OCI-LY1 (cell line): Measurements from ENCODE around the gene TENT5D.
"Not testable (repeated sequence)": the region's sequence is repeated elsewhere in the genome, so short reads cannot be mapped to it uniquely, and the experiment has no call there.

Experiments
- H2AFZ ChIP-seq: fragments of 200-600 bp; sonication (generic), shearing (Covaris generic); 2 replicates; pipeline ENCODE4 v1.6.0; 2014; ENCODE audit warnings: antibody characterized with exemption, mild to moderate bottlenecking, low read length
- H3F3A ChIP-seq: fragments of 200-600 bp; sonication (generic), shearing (Covaris generic); 2 replicates; pipeline ENCODE4 v1.6.0; 2014; ENCODE audit warnings: mild to moderate bottlenecking, antibody characterized with exemption, low read length, moderate library complexity; ENCODE audit not compliant: insufficient read depth
- H3K27ac ChIP-seq: fragments of 200-600 bp; sonication (generic); 2 replicates; pipeline ENCODE4 v1.5.1; 2014; ENCODE audit warnings: low read length, mixed run types, mild to moderate bottlenecking, low read depth; ENCODE audit not compliant: poor library complexity, severe bottlenecking
- H3K27me3 ChIP-seq: fragments of 200-600 bp; sonication (generic); 2 replicates; pipeline ENCODE4 v1.6.0; 2014; ENCODE audit warnings: antibody characterized with exemption, mild to moderate bottlenecking, low read length, moderate library complexity; ENCODE audit not compliant: insufficient read depth
- H3K36me3 ChIP-seq: fragments of 200-600 bp; sonication (generic); 2 replicates; pipeline ENCODE4 v1.6.1; 2014; ENCODE audit warnings: mild to moderate bottlenecking, antibody characterized with exemption, low read length, moderate library complexity, mixed read lengths; ENCODE audit not compliant: insufficient read depth
- H3K4me1 ChIP-seq: fragments of 200-600 bp; sonication (generic); 2 replicates; pipeline ENCODE4 v1.5.1; 2014; ENCODE audit warnings: mild to moderate bottlenecking, low read length, moderate library complexity; ENCODE audit not compliant: insufficient read depth, severe bottlenecking
- H3K4me2 ChIP-seq: fragments of 200-600 bp; sonication (generic), shearing (Covaris generic); 2 replicates; pipeline ENCODE4 v1.6.1; 2014; ENCODE audit warnings: low read length
- H3K4me3 ChIP-seq: fragments of 200-600 bp; sonication (generic); 2 replicates; pipeline ENCODE4 v1.5.1; 2014; ENCODE audit warnings: low read length, low read depth, mild to moderate bottlenecking, mixed read lengths; ENCODE audit not compliant: poor library complexity, severe bottlenecking
- H3K79me2 ChIP-seq: fragments of 200-600 bp; shearing (Covaris generic); 2 replicates; pipeline ENCODE4 v1.6.1; 2016; ENCODE audit warnings: mixed run types, low read length, mixed read lengths; ENCODE audit not compliant: insufficient read depth
- H3K9ac ChIP-seq: fragments of 200-600 bp; sonication (generic), shearing (Covaris generic); 2 replicates; pipeline ENCODE4 v1.6.1; 2014; ENCODE audit warnings: mild to moderate bottlenecking, low read length, mixed read lengths
- H3K9me2 ChIP-seq: fragments of 200-600 bp; sonication (generic), shearing (Covaris generic); 2 replicates; pipeline ENCODE4 v1.6.1; 2014; ENCODE audit warnings: low read depth, mild to moderate bottlenecking, low read length, mixed read lengths
- H3K9me3 ChIP-seq: fragments of 200-600 bp; shearing (Covaris generic); 2 replicates; pipeline ENCODE4 v1.6.1; 2014; ENCODE audit warnings: low read length, mixed read lengths
- H4K20me1 ChIP-seq: fragments of 200-600 bp; sonication (generic), shearing (Covaris generic); 2 replicates; pipeline ENCODE4 v1.6.0; 2016; ENCODE audit warnings: mild to moderate bottlenecking, low read length; ENCODE audit not compliant: insufficient read depth
- CTCF ChIP-seq: fragments of 200-600 bp; sonication (generic), shearing (Covaris generic); IDR thresholded peaks from 2 replicates; pipeline ENCODE4 v1.5.1; 2017; ENCODE audit warnings: mild to moderate bottlenecking, antibody characterized with exemption, low read length, moderate library complexity, mixed read lengths
- EZH2 ChIP-seq: fragments of 200-600 bp; sonication (generic), shearing (Covaris generic); IDR thresholded peaks from 2 replicates; pipeline ENCODE4 v1.8.0; 2017; ENCODE audit warnings: borderline replicate concordance, mixed run types, mild to moderate bottlenecking, antibody characterized with exemption, low read length, moderate library complexity, mixed read lengths

The TENT5D gene

GRCh38 chrX:80431505-80431832 is 11.2 kb downstream of the TENT5D start:
- H3F3A ChIP-seq, result no peaks in the 10 kb centered on the region
- H3K9me3 ChIP-seq, result no peaks in the 10 kb centered on the region
- H3K9ac ChIP-seq, result no peak overlapping the region
- H3K4me1 ChIP-seq, result peaks cover 9% of the 10 kb centered on the region
- no peaks in the 10 kb centered on the region for H3K27me3 ChIP-seq
- no peak overlapping the region for H3K4me2 ChIP-seq
- TF ChIP-seq EZH2 (no peak), CTCF (no peak)
- no peak overlapping the region for H2AFZ ChIP-seq
- H4K20me1 ChIP-seq, result no peaks in the 10 kb centered on the region
- no peak overlapping the region for H3K27ac ChIP-seq
- H3K4me3 ChIP-seq, result no peak overlapping the region
- H3K36me3 ChIP-seq, result no peaks in the 10 kb centered on the region
- H3K79me2 ChIP-seq, result no peaks in the 10 kb centered on the region
- no peaks in the 10 kb centered on the region for H3K9me2 ChIP-seq

GRCh38 chrX:80432441-80432840 is 12.2 kb downstream of the TENT5D start:
- no peak overlapping the region for H3K4me3 ChIP-seq
- no peak overlapping the region for H3K4me2 ChIP-seq
- no peak overlapping the region for H3K9ac ChIP-seq
- no peak for TF ChIP-seq CTCF
- no peak for TF ChIP-seq EZH2
- no peaks in the 10 kb centered on the region for H3K36me3 ChIP-seq
- no peaks in the 10 kb centered on the region for H4K20me1 ChIP-seq
- no peaks in the 10 kb centered on the region for H3K79me2 ChIP-seq
- no peaks in the 10 kb centered on the region for H3K9me3 ChIP-seq
- H3K4me1 ChIP-seq, result peaks cover 9% of the 10 kb centered on the region
- H3K27ac ChIP-seq, result no peak overlapping the region
- no peaks in the 10 kb centered on the region for H3F3A ChIP-seq
- H3K27me3 ChIP-seq, result no peaks in the 10 kb centered on the region
- no peaks in the 10 kb centered on the region for H3K9me2 ChIP-seq
- no peak overlapping the region for H2AFZ ChIP-seq

GRCh38 chrX:80432863-80433262 is 12.6 kb downstream of the TENT5D start:
- no peaks in the 10 kb centered on the region for H3F3A ChIP-seq
- H3K36me3 ChIP-seq, result no peaks in the 10 kb centered on the region
- no peaks in the 10 kb centered on the region for H3K27me3 ChIP-seq
- TF ChIP-seq CTCF (no peak), EZH2 (no peak)
- peaks cover 9% of the 10 kb centered on the region for H3K4me1 ChIP-seq
- no peak overlapping the region for H2AFZ ChIP-seq
- no peaks in the 10 kb centered on the region for H3K79me2 ChIP-seq
- H3K4me3 ChIP-seq, result no peak overlapping the region
- no peaks in the 10 kb centered on the region for H3K9me3 ChIP-seq
- no peak overlapping the region for H3K9ac ChIP-seq
- no peak overlapping the region for H3K27ac ChIP-seq
- H3K9me2 ChIP-seq, result no peaks in the 10 kb centered on the region
- no peak overlapping the region for H3K4me2 ChIP-seq
- no peaks in the 10 kb centered on the region for H4K20me1 ChIP-seq

- H3K4me2 ChIP-seq, H3K36me3 ChIP-seq, H2AFZ ChIP-seq, H3K4me3 ChIP-seq, H3K9me2 ChIP-seq, H3K9ac ChIP-seq, H3F3A ChIP-seq, H3K9me3 ChIP-seq, H3K27me3 ChIP-seq, H3K27ac ChIP-seq, H3K79me2 ChIP-seq, H3K4me1 ChIP-seq, H4K20me1 ChIP-seq: not testable (repeated sequence)
Observed at GRCh38 chrX:80468166-80468565, 47.9 kb downstream of the TENT5D start.
